ENCODE measurements around the gene ST8SIA2. TPM values are rescaled to one million over a fixed set of nuclear protein-coding genes. Genes with fewer than 3 reads are reported as not detected.
"Not testable (repeated sequence)": the region's sequence is repeated elsewhere in the genome, so short reads cannot be mapped to it uniquely, and the experiment has no call there.

The ST8SIA2 gene
- total and polyA plus RNA-seq, 2 experiments from 2014 or later: 4.0 to 5.9 TPM

DNA sequence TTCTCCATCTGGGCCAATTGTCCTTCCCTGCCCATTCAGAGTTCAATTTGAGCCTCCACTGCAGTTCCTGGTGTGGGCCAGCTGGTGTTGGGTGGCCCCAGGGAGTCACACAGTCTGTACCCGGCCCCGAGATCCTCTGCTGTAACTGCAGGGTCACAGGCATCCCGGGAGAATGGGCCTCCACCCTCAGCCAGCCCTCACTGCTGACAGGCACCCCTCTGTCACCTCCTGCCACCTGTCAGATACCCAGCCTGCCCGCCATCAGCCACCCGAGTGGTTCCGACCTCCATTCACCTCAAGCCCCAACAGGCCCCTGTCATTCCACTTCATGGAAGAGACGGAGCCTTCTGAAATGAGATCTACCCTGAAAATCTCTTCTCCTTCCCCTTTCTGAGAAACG lies 73.2 kb downstream of the ST8SIA2 start:
- no peak overlapping the region for H3K27ac ChIP-seq
- H3K27me3 ChIP-seq: no peaks in the 10 kb centered on the region
- no peak overlapping the region for H3K4me3 ChIP-seq
- H3K9me3 ChIP-seq (ENCODE audit: low read depth): no peaks in the 10 kb centered on the region
- H3K4me1 ChIP-seq (ENCODE audit: low read depth): no peaks in the 10 kb centered on the region
- TF ChIP-seq, protein P1, sequence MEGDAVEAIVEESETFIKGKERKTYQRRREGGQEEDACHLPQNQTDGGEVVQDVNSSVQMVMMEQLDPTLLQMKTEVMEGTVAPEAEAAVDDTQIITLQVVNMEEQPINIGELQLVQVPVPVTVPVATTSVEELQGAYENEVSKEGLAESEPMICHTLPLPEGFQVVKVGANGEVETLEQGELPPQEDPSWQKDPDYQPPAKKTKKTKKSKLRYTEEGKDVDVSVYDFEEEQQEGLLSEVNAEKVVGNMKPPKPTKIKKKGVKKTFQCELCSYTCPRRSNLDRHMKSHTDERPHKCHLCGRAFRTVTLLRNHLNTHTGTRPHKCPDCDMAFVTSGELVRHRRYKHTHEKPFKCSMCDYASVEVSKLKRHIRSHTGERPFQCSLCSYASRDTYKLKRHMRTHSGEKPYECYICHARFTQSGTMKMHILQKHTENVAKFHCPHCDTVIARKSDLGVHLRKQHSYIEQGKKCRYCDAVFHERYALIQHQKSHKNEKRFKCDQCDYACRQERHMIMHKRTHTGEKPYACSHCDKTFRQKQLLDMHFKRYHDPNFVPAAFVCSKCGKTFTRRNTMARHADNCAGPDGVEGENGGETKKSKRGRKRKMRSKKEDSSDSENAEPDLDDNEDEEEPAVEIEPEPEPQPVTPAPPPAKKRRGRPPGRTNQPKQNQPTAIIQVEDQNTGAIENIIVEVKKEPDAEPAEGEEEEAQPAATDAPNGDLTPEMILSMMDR (IDR thresholded peaks at IDR 0.05; ENCODE audit: low read depth, low read length): no peak
- no peak for DNase-seq (ENCODE audit: low read depth in 1 of 2, low spot score in 1 of 2)
- H3K36me3 ChIP-seq: no peaks in the 10 kb centered on the region

DNA sequence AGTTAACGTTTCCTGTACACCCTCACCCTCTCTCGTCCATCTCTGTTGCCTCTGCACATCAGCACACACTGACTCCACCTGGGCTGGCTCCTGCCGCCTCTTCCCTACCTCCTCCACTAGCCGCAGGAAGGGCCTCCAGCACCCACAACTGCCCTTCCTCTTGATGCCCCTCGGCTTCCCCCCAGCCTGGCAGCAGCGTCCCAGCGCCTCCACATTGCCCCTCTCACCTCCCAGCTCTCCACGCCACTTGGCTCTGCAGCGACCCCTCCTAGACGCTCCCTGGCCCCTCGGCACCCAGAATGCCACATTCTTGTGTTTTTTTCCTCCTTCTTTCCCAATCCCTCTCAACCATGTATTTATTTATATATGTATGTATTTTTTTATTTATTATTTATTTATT lies 73.6 kb downstream of the ST8SIA2 start:
- TF ChIP-seq, protein P1 (IDR thresholded peaks at IDR 0.05; ENCODE audit: low read depth, low read length): no peak
- H3K27me3 ChIP-seq: no peaks in the 10 kb centered on the region
- no peak overlapping the region for H3K27ac ChIP-seq
- no peak overlapping the region for H3K4me3 ChIP-seq
- H3K4me1 ChIP-seq (ENCODE audit: low read depth): no peaks in the 10 kb centered on the region
- H3K36me3 ChIP-seq: no peaks in the 10 kb centered on the region
- no peaks in the 10 kb centered on the region for H3K9me3 ChIP-seq (ENCODE audit: low read depth)
- DNase-seq (ENCODE audit: low read depth in 1 of 2, low spot score in 1 of 2): no peak

DNA sequence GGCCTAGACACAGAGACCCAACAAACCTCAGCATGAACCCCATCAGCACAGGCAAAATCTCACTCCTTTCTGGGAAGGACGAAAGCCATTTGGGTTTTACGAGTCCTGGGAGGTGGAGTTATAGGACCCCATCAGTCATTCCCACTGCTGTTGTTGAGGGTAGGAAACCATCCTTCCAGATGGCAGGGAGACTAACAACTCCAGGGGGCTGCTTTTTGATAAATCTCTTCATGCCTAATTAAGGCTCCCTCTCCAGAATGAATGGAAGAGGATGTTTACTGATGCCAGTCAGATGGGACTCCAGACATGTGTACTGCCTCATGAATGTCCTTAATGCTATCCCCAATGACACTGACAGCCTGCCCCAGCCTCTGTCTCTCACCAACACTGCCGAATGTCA lies 75.3 kb downstream of the ST8SIA2 start:
- DNase-seq (ENCODE audit: low read depth in 1 of 2, low spot score in 1 of 2): no peak
- TF ChIP-seq, protein P1 (IDR thresholded peaks at IDR 0.05; ENCODE audit: low read depth, low read length): no peak
- no peak overlapping the region for H3K27ac ChIP-seq

DNA sequence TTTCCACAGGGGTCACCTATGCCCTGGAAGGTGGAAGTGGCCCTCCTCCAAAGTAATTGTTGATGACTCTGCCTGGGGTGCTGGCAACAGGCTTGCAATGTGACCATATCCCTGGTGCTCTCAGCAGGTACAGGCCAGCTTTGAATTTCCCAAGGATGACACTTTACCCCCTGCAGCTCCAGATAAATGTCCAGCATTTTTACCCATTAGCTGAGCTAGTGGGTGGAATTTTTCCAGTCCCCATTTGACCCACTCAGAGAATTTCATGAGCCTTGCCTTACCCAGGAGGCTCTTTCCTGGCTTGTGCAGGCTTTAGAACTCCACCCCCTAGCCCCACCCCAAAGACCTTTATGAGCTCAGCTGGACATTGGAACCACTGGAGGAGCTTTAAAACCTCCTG lies 77.6 kb downstream of the ST8SIA2 start:
- DNase-seq (ENCODE audit: low read depth in 1 of 2, low spot score in 1 of 2): no peak
- Histone ChIP-seq H3K9me3 (ENCODE audit: low read depth) (no peaks in the 10 kb centered on the region), H3K4me1 (ENCODE audit: low read depth) (no peaks in the 10 kb centered on the region), H3K27me3 (no peaks in the 10 kb centered on the region), H3K27ac (no peak overlapping the region), H3K4me3 (no peak overlapping the region), H3K36me3 (no peaks in the 10 kb centered on the region)
- TF ChIP-seq, protein P1 (IDR thresholded peaks at IDR 0.05; ENCODE audit: low read depth, low read length): no peak

More for the DNA sequence above, 75.3 kb downstream of the ST8SIA2 start:
- H3K36me3 ChIP-seq: no peaks in the 10 kb centered on the region
- H3K27me3 ChIP-seq: no peaks in the 10 kb centered on the region
- no peaks in the 10 kb centered on the region for H3K9me3 ChIP-seq (ENCODE audit: low read depth)
- no peaks in the 10 kb centered on the region for H3K4me1 ChIP-seq (ENCODE audit: low read depth)
- H3K4me3 ChIP-seq: no peak overlapping the region

DNA sequence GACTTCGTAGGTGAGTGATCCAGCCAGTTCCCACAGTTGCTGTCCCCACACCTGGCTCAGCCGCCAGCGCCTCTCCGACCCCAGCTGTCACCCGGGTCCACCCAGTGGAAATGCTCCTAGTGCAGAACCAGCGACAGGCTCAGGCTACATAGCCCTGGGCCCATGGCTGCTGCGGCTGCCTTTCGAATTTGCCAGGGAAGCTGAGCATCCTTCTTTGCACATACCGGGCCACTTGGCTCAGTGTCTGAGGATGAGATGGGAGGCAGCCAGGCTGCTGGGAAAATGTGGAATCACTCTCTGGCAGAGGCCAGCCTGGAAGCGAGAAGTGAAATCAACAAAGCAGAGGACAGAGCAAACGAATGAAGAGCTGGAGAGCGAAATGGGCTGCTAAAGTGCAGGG lies 80.1 kb downstream of the ST8SIA2 start:
- Histone ChIP-seq H3K27me3 (no peaks in the 10 kb centered on the region), H3K9me3 (ENCODE audit: low read depth) (no peaks in the 10 kb centered on the region), H3K4me3 (no peak overlapping the region), H3K4me1 (ENCODE audit: low read depth) (no peaks in the 10 kb centered on the region), H3K27ac (no peak overlapping the region), H3K36me3 (no peaks in the 10 kb centered on the region)
- TF ChIP-seq, protein P1 (IDR thresholded peaks at IDR 0.05; ENCODE audit: low read depth, low read length): no peak
- no peak for DNase-seq (ENCODE audit: low read depth in 1 of 2, low spot score in 1 of 2)

DNA sequence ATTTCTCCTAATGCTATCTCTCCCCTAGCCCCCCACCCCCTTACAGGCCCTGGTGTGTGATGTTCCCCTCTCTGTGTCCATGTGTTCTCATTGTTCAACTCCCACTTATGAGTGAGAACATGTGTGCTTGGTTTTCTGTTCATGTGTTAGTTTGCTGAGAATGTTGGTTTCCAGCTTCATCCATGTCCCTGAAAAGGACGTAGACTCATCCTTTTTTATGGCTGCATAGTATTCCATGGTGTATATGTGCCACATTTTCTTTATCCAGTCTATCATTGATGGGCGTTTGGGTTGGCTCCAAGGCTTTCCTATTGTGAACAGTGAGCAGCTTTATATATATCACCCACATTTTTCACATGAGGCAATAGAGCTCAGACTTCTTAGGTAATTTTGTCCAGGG lies 86.0 kb downstream of the ST8SIA2 start:
- not testable (repeated sequence) for H3K27me3 ChIP-seq; H3K4me3 ChIP-seq; H3K9me3 ChIP-seq (ENCODE audit: low read depth); H3K27ac ChIP-seq; H3K4me1 ChIP-seq (ENCODE audit: low read depth); DNase-seq (ENCODE audit: low read depth in 1 of 2, low spot score in 1 of 2); H3K36me3 ChIP-seq

Measured in cardiac muscle cell (in vitro differentiated cells and primary cell).